ENCODE measurements around the gene FBP1. TPM values are rescaled to one million over a fixed set of nuclear protein-coding genes. Genes with fewer than 3 reads are reported as not detected.

FBP1 gene
- total RNA-seq, 6 donors from 2014 or later = 67.1 to 423 (median 158) TPM

DNA sequence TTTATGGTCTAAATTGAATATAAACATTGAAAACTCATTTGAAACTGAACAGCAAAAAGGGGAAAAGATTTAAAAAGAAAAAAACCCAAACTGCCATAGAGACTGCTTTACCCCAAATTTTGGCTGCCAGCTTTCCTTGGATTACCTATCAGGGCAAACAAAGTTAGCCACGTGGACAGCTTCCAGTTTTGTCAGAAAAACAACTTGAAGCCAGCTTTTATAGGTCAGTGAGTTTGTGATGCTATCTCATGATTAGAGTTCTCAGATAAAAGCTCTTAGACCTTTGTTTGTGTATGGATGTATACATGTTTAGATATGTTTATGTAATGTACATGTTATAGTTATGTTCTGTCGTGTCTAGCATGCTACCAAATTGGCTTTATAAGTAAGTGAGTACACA, 61.7 kb downstream of the FBP1 start:
- WGBS, 2 donors = 32 to 51% methylated on average over 2 of the region's 2 CpGs
- Histone ChIP-seq H3K27ac (no peak overlapping the region), H3K36me3 (no peaks in the 10 kb centered on the region), H3K27me3 (no peaks in the 10 kb centered on the region), H3K4me3 (no peak overlapping the region), H3K4me1 (no peaks in the 10 kb centered on the region), H3K9me3 (no peaks in the 10 kb centered on the region)
- TF ChIP-seq POLR2A (IDR thresholded peaks at IDR 0.05) (no peak), POLR2AphosphoS5 (IDR thresholded peaks at IDR 0.05) (no peak), EP300 (IDR thresholded peaks at IDR 0.05) (no peak)
- TF ChIP-seq, protein P1, sequence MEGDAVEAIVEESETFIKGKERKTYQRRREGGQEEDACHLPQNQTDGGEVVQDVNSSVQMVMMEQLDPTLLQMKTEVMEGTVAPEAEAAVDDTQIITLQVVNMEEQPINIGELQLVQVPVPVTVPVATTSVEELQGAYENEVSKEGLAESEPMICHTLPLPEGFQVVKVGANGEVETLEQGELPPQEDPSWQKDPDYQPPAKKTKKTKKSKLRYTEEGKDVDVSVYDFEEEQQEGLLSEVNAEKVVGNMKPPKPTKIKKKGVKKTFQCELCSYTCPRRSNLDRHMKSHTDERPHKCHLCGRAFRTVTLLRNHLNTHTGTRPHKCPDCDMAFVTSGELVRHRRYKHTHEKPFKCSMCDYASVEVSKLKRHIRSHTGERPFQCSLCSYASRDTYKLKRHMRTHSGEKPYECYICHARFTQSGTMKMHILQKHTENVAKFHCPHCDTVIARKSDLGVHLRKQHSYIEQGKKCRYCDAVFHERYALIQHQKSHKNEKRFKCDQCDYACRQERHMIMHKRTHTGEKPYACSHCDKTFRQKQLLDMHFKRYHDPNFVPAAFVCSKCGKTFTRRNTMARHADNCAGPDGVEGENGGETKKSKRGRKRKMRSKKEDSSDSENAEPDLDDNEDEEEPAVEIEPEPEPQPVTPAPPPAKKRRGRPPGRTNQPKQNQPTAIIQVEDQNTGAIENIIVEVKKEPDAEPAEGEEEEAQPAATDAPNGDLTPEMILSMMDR (IDR thresholded peaks at IDR 0.05) = no peak
- ATAC-seq (ENCODE audit: low FRiP score in 2 of 2) = no peak
- no peak for DNase-seq

DNA sequence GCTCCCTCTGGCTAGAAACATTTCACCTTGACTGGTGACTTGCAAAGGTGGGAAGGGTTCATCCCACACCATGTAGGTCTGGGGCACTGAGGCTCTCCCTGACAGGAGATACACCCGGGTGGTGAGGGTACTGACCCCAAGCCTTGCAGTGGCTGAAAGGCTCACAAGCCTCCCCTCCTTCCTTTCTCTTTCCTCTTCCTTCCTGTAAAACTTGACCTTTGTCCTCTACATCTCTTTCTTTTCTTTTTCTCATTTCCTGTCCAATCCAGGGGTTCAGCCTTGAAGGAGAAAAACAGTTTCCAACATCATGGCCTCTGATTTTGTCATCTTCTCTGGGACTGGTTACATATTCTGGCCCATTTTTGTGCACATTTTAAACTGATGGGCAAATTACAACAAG, 62.3 kb downstream of the FBP1 start:
- Histone ChIP-seq H3K9me3 (no peaks in the 10 kb centered on the region), H3K4me3 (no peak overlapping the region), H3K27ac (no peak overlapping the region), H3K4me1 (no peaks in the 10 kb centered on the region), H3K27me3 (no peaks in the 10 kb centered on the region), H3K36me3 (no peaks in the 10 kb centered on the region)
- DNase-seq (no peak), ATAC-seq (ENCODE audit: low FRiP score in 2 of 2) (no peak)
- no peak for TF ChIP-seq POLR2AphosphoS5 (IDR thresholded peaks at IDR 0.05)
- TF ChIP-seq EP300 (IDR thresholded peaks at IDR 0.05) = no peak
- no peak for TF ChIP-seq POLR2A (IDR thresholded peaks at IDR 0.05)
- TF ChIP-seq, protein P1 (IDR thresholded peaks at IDR 0.05) = no peak
- 6 to 31% methylated on average over 1 of the region's 1 CpG for WGBS, 2 donors

DNA sequence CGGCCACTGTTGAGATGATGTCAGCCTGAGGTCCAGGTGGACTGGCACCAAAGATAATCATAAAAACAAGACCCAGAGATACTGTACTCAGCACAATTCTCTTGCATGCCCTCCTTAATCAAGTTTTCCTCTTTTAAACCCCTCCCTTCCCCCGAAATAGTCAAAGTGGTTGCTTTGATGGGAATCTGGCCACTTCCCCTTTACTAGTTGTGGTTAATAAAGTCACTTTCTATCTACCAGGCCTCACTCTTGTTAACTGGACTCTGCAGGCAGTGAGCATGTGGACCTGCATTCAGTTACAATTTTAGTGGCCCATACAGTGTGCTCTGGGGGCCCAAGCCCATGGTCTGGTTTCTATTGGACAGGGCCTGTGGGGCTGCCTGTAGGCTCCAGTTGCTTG, 63.2 kb downstream of the FBP1 start:
- no peaks in the 10 kb centered on the region for H3K4me1 ChIP-seq
- DNase-seq (no peak), ATAC-seq (ENCODE audit: low FRiP score in 2 of 2) (peak in 1 of 2 donors; percentile 29)
- no peak overlapping the region for H3K4me3 ChIP-seq
- no peak overlapping the region for H3K27ac ChIP-seq
- WGBS, 2 donors = 75 to 87% methylated on average over 2 of the region's 2 CpGs
- no peaks in the 10 kb centered on the region for H3K27me3 ChIP-seq
- H3K36me3 ChIP-seq = no peaks in the 10 kb centered on the region
- TF ChIP-seq, protein P1 (IDR thresholded peaks at IDR 0.05) = no peak
- TF ChIP-seq EP300 (IDR thresholded peaks at IDR 0.05) (no peak), POLR2A (IDR thresholded peaks at IDR 0.05) (no peak), POLR2AphosphoS5 (IDR thresholded peaks at IDR 0.05) (no peak)
- H3K9me3 ChIP-seq = no peaks in the 10 kb centered on the region

GRCh38 chr9:94568972-94569712, 70.2 kb downstream of the FBP1 start:
- TF ChIP-seq EP300 (IDR thresholded peaks at IDR 0.05) (no peak), POLR2AphosphoS5 (IDR thresholded peaks at IDR 0.05) (no peak), POLR2A (IDR thresholded peaks at IDR 0.05) (no peak)
- TF ChIP-seq, protein P1 (IDR thresholded peaks at IDR 0.05) = no peak
- DNase-seq = no peak
- WGBS, 2 donors = 92 to 93% methylated on average over 17 of the region's 17 CpGs

More at GRCh38 chr9:94568972-94569712, 70.2 kb downstream of the FBP1 start:
- H3K27ac ChIP-seq = no peak overlapping the region
- H3K4me1 ChIP-seq = no peaks in the 10 kb centered on the region
- H3K9me3 ChIP-seq = no peaks in the 10 kb centered on the region
- H3K4me3 ChIP-seq = no peak overlapping the region
- no peak for ATAC-seq (ENCODE audit: low FRiP score in 2 of 2)
- H3K27me3 ChIP-seq = no peaks in the 10 kb centered on the region
- no peaks in the 10 kb centered on the region for H3K36me3 ChIP-seq

Measured in upper lobe of left lung (tissue), 6 donors.